ENCODE results near the gene SPOCK1. TPM values are rescaled to one million over a fixed set of nuclear protein-coding genes. Genes with fewer than 3 reads are reported as not detected.
"Not testable (repeated sequence)": the region's sequence is repeated elsewhere in the genome, so short reads cannot be mapped to it uniquely, and the experiment has no call there.

Gene SPOCK1
- total RNA-seq = 0.42 TPM

DNA sequence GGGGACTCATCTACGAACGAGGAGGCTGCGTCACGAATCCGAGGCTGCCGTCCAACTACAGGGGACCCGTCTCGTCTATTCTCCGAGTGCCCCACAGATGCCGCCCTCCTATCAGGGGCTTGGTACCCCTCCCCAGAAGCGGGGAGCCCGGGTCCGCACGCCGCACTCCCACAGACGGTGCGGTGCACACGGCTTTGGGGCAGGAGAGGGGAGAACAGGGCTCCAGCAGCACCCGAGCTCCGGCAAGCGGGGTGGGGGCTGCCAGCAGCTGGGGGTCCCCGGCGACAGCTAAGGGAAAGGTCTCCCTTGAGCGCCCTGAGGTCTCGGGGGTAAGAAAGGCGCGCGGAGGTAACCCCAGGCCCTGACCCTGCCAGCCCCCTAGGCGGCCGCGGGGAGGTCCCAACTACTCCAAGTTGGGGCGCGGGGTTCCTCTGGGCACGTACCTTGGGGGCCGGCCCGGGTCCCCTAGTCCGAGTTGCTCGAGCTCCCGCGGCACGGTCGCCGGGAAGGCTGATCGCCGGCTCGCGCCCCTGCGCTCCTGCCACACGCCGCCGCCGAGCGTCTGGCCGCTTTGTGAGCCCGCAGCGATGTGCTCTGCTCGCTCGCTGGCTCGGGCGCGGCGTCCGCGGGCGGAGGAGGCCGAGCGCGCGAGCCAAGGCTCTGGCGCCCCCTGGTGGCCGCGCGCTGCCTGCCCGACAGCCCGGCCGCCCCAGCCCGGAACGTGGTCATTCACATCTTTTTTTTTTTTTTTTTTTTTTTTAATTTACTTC is at the start of gene SPOCK1:
TSS of gene SPOCK1 (minus strand) at position 591 of the 770 bp plus-strand sequence.
- Histone ChIP-seq H3K9me3 (ENCODE audit: low read depth, low read length) (no peaks in the 10 kb centered on the region), H3K4me1 (ENCODE audit: insufficient read depth, low read length) (peaks cover 6% of the 10 kb centered on the region), H3K4me3 (ENCODE audit: low read length) (no peak within 1 kb of the TSS), H3K27me3 (ENCODE audit: insufficient read depth, low read length) (peaks cover 32% of the 10 kb centered on the region)

DNA sequence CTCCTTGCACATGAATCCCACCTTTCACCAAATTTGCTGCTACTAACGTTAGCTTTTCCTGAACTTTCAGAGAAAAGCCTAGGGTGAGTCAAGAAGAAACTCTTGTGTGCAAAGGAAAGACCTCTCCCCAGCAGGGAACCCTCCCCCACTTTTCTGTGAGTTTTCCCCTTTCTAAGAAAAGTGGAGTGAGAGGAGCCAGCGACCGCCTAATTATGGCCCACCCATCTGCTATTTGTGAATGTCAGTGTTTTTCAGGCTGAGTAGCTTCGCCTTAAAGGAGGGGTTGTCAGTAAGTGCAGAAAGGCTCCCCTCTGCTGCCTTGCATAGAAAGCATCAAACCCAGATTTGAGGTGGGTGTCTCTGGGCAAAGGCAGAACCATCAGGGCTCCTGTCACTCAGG is 46.8 kb upstream of the SPOCK1 start:
- Histone ChIP-seq H3K9me3 (ENCODE audit: low read depth, low read length) (no peaks in the 10 kb centered on the region), H3K27me3 (ENCODE audit: insufficient read depth, low read length) (no peaks in the 10 kb centered on the region), H3K4me1 (ENCODE audit: insufficient read depth, low read length) (no peaks in the 10 kb centered on the region), H3K4me3 (ENCODE audit: low read length) (no peak overlapping the region)

DNA sequence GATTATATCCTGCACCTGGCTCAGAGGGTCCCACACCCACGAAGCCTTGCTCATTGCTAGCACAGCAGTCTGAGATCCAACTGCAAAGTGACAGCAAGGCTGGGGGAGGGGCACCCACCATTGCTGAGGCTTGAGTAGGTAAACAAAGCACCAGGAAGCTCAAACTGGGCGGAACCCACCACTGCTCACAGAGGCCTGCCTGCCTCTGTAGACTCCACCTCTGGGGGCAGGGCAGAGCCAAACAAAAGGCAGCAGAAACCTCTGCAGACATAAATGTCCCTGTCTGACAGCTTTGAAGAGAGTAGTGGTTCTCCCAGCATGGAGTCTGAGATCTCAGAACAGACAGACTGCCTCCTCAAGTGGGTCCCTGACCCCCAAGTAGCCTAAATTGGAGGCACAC is 36.3 kb upstream of the SPOCK1 start:
- not testable (repeated sequence) for H3K9me3 ChIP-seq (ENCODE audit: low read depth, low read length); H3K27me3 ChIP-seq (ENCODE audit: insufficient read depth, low read length)

DNA sequence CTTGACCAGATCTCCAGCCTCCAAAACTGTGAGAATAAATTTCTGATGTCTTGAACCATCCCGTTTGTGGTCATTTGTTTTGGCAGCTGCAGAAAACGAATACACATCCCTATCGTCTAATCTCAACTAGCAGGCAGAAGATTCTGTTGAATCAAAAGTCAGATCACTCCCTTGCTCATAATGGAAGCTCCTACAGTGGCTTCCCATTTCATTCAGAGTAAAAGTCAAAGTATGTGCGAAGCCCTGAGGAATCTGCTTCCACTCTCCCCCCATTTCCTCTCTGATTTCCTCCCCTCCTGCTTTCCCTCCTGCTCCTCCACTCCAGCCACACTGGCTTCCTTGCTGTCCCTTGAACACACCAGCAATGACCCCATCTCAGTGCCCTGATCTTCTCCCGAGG is 34.8 kb upstream of the SPOCK1 start:
- no peaks in the 10 kb centered on the region for H3K4me1 ChIP-seq (ENCODE audit: insufficient read depth, low read length)
- H3K4me3 ChIP-seq (ENCODE audit: low read length) = no peak overlapping the region
- H3K27me3 ChIP-seq (ENCODE audit: insufficient read depth, low read length) = no peaks in the 10 kb centered on the region
- H3K9me3 ChIP-seq (ENCODE audit: low read depth, low read length) = no peaks in the 10 kb centered on the region

More for the DNA sequence above, 36.3 kb upstream of the SPOCK1 start:
- not testable (repeated sequence) for H3K4me3 ChIP-seq (ENCODE audit: low read length); H3K4me1 ChIP-seq (ENCODE audit: insufficient read depth, low read length)

DNA sequence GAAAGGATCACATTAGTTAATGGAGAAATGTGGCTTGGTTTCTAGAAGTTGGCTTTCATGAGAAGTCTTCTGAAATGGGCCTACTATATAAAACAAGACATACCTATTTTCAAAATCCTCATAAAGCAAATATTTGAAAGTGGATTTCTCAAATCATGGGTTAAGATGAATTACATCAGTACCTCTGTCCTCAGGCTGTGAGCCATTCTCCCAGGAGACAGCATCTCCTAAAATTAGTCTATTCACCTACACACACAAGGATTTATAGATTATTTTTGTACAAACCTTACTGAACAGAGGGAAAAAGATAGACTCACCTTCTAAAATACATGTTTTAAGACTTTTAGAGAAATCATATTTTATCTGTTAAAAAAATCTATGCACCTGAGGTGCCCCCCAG is 32.1 kb upstream of the SPOCK1 start:
- Histone ChIP-seq H3K9me3 (ENCODE audit: low read depth, low read length) (no peaks in the 10 kb centered on the region), H3K4me1 (ENCODE audit: insufficient read depth, low read length) (no peaks in the 10 kb centered on the region), H3K27me3 (ENCODE audit: insufficient read depth, low read length) (no peaks in the 10 kb centered on the region), H3K4me3 (ENCODE audit: low read length) (no peak overlapping the region)

DNA sequence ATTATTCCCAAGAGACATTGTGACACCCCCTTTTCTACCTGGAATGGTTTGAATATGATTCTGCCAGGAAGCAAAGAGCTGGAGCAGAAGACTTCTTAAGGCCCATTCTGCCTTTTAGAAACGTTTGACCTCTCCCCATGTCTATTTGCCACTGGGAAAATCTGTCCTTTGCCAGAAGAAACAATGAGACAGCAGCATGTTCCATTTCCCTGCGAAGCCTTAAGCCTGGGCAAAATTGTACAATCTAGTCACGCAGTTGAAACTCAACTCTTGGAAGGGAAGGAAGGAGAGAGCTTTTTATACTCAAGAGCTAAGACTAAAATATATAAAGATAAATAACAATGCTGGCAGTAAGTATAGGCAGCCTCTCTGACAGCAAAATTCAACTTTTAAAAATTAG is 22.1 kb upstream of the SPOCK1 start:
- H3K4me1 ChIP-seq (ENCODE audit: insufficient read depth, low read length) = no peaks in the 10 kb centered on the region
- H3K4me3 ChIP-seq (ENCODE audit: low read length) = no peak overlapping the region
- H3K9me3 ChIP-seq (ENCODE audit: low read depth, low read length) = no peaks in the 10 kb centered on the region
- H3K27me3 ChIP-seq (ENCODE audit: insufficient read depth, low read length) = peaks cover 2% of the 10 kb centered on the region

DNA sequence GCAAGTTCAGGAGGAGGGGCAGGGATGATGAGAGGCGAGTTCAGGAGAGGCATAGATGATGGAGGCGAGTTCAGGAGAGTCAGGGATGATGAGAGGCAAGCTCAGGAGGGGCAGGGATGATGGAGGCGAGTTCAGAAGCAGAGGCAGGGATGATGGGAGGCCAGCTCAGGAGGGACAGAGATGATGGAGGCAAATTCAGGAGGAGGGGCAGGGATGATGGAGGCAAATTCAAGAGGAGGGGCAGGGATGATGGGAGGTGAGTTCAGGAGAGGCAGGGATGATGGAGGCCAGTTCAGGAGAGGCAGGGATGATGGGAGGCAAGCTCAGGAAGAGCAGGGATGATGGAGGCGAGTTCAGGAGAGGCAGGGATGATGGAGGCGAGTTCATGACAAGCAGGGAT is 17.8 kb upstream of the SPOCK1 start:
- Histone ChIP-seq H3K27me3 (ENCODE audit: insufficient read depth, low read length) (peaks cover 2% of the 10 kb centered on the region), H3K4me3 (ENCODE audit: low read length) (no peak overlapping the region), H3K9me3 (ENCODE audit: low read depth, low read length) (no peaks in the 10 kb centered on the region), H3K4me1 (ENCODE audit: insufficient read depth, low read length) (no peaks in the 10 kb centered on the region)

DNA sequence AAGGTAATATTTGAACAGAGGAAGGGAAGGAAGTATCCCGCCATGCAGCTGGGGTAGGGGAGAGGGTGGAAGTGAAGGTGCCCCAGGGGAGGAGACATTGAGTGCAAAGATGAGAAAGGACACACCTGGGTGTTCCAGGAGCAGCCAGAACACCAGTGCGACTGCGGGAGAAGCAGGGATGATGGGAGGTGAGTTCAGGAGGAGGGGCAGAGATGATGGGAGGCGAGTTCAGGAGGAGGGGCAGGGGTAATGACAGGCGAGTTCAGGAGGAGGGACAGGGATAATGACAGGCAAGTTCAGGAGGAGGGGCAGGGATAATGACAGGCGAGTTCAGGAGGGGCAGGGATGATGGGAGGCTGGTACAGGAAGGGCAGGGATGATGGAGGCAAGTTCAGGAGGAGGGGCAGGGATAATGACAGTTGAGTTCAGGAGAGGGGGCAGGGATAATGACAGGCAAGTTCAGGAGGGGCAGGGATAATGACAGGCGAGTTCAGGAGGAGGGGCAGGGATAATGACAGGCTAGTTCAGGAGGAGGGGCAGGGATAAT is 17.2 kb upstream of the SPOCK1 start:
- Histone ChIP-seq H3K27me3 (ENCODE audit: insufficient read depth, low read length) (no peaks in the 10 kb centered on the region), H3K4me3 (ENCODE audit: low read length) (no peak overlapping the region), H3K9me3 (ENCODE audit: low read depth, low read length) (no peaks in the 10 kb centered on the region), H3K4me1 (ENCODE audit: insufficient read depth, low read length) (no peaks in the 10 kb centered on the region)

DNA sequence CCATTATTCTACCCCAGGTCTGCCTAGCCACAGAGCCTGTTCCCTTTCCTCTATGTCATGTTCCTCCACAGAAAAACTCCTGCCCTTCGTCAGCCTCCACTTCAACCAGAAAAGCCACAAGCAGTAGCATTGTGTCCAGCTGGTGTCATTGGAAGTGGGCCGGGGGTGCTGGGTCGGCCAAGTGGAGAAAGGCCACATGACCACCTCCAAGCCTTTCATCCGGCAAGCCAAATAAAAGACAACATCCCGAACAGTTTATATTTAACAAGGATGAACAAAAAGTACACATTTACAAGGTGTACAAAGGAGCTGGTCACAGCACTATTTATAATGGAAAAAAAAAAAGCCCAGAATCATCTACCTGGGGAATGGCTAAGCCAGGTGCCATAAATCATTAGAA is 16.1 kb upstream of the SPOCK1 start:
- Histone ChIP-seq H3K4me1 (ENCODE audit: insufficient read depth, low read length) (no peaks in the 10 kb centered on the region), H3K27me3 (ENCODE audit: insufficient read depth, low read length) (no peaks in the 10 kb centered on the region), H3K4me3 (ENCODE audit: low read length) (no peak overlapping the region), H3K9me3 (ENCODE audit: low read depth, low read length) (no peaks in the 10 kb centered on the region)

DNA sequence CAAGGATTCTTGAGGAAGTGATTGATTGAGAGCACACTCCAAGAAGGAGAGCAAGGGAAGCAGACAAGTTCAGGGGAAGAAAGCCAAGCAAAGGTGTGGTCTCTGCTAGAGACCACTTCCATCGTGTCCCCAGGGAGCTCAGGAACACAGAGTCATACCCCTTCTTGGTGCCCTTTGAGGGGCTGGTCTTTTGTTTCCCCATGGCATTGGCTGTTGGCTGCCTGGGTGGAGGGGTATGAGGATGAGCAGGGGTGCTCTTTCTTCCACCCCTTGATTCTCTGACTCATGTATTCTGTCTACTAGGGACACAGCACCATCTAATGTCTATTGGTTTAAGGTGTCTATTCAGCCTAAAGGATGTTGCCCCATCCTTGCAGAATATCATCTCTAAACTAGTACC is 11.5 kb upstream of the SPOCK1 start:
- no peak overlapping the region for H3K4me3 ChIP-seq (ENCODE audit: low read length)
- no peaks in the 10 kb centered on the region for H3K9me3 ChIP-seq (ENCODE audit: low read depth, low read length)
- H3K27me3 ChIP-seq (ENCODE audit: insufficient read depth, low read length) = no peaks in the 10 kb centered on the region
- H3K4me1 ChIP-seq (ENCODE audit: insufficient read depth, low read length) = no peaks in the 10 kb centered on the region

DNA sequence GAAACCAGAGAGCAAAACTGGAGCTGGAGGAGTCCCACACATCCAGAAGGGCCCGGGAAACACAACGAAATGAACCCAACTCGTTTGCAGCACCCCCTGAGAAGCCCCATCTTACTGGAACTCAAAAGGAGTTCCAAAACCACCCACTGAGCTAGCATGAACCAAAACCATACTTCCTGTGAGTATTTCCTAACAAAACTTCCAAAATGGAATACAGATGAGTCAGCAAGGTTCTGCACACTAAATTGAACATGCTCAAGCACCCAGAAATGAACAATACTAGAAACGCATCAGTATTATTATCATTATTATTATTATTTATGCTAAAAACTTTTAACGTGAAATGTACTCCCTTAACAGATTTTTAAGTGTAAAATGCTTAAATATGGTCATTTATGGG is 8.0 kb upstream of the SPOCK1 start:
- no peak overlapping the region for H3K4me3 ChIP-seq (ENCODE audit: low read length)
- no peaks in the 10 kb centered on the region for H3K9me3 ChIP-seq (ENCODE audit: low read depth, low read length)
- no peaks in the 10 kb centered on the region for H3K4me1 ChIP-seq (ENCODE audit: insufficient read depth, low read length)
- H3K27me3 ChIP-seq (ENCODE audit: insufficient read depth, low read length) = no peaks in the 10 kb centered on the region

DNA sequence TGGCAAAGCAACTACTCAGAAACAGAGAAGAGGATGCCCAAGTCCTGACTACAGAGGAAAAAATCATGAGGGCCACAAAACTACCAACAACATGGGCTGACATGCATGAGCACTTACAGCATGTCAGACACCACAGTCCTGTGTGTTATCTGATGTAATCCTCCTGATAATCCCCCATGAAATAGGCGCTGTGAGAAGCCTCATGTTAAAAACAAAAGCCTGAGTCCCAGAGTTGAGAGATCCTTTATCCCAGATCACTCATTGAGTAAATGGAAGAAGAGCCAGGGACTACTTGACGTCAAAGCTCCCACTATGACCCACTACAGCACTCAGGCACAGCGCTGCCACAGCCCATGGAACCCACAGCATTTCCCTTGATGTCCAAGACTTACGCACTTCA is 7.2 kb upstream of the SPOCK1 start:
- H3K9me3 ChIP-seq (ENCODE audit: low read depth, low read length) = no peaks in the 10 kb centered on the region
- no peak overlapping the region for H3K4me3 ChIP-seq (ENCODE audit: low read length)

DNA sequence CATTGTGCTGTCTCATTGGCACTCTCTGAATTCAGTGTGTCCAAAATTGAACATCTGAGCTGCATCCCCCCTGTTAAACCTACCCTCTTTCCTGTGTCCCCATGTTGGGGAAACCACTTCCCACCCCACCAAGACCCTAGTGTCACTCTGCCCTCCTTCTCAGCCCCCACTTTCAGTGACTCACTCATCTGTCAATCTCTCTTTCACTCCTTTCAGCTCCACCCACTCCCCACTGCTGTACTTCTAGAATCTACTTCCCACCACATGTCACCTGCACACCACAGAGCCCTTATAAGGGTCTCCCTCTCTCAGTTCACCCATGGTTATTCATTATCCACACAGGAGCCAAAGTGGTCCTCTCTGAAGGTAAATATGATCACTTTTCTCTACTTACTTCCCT is 5.8 kb upstream of the SPOCK1 start:
- H3K9me3 ChIP-seq (ENCODE audit: low read depth, low read length) = no peaks in the 10 kb centered on the region

More for the DNA sequence above, 7.2 kb upstream of the SPOCK1 start:
- no peaks in the 10 kb centered on the region for H3K27me3 ChIP-seq (ENCODE audit: insufficient read depth, low read length)
- H3K4me1 ChIP-seq (ENCODE audit: insufficient read depth, low read length) = no peaks in the 10 kb centered on the region

DNA sequence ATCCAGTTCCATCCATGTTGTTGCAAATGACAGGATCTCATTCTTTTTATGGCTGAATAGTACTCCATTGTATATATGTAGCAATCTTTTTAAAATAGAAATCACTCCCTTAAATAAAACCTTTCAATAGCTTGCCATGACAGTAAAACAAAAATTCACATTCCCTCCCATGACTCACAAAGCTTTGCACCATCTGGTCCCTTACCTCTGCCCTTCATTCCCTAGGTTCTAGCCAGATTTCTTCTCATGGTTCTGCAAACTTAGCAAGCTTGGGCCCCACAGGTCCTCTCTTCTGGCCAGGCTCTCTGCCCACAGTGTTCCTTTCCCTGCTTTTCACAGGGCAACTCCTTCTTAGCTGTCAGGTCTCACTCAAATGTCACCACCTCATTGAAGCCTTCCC is 4.3 kb upstream of the SPOCK1 start:
- no peak overlapping the region for H3K4me3 ChIP-seq (ENCODE audit: low read length)
- peaks cover 4% of the 10 kb centered on the region for H3K27me3 ChIP-seq (ENCODE audit: insufficient read depth, low read length)
- no peaks in the 10 kb centered on the region for H3K9me3 ChIP-seq (ENCODE audit: low read depth, low read length)
- peaks cover 6% of the 10 kb centered on the region for H3K4me1 ChIP-seq (ENCODE audit: insufficient read depth, low read length)

More for the DNA sequence above, 5.8 kb upstream of the SPOCK1 start:
- H3K4me3 ChIP-seq (ENCODE audit: low read length) = no peak overlapping the region
- no peaks in the 10 kb centered on the region for H3K4me1 ChIP-seq (ENCODE audit: insufficient read depth, low read length)
- no peaks in the 10 kb centered on the region for H3K27me3 ChIP-seq (ENCODE audit: insufficient read depth, low read length)

DNA sequence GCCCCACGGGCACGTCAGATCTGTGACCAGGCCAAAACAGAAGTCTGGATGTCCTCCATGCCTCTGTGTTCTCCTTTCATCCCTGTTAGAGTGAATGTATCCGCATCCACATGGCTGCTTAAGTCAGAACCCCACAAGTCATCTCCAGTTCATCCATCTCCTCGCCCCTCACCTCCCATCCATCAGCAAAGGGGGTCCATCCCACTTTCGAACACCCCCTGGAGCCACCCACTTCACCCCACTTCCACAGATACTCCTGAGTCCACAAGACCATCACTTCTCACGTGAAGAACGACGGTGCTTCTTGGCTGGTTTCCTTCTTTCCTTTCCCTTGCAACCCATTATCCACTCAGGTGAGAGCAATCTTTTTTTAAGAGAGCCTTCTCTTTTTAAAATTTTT is 3.5 kb upstream of the SPOCK1 start:
- Histone ChIP-seq H3K4me3 (ENCODE audit: low read length) (no peak overlapping the region), H3K9me3 (ENCODE audit: low read depth, low read length) (no peaks in the 10 kb centered on the region), H3K4me1 (ENCODE audit: insufficient read depth, low read length) (peaks cover 6% of the 10 kb centered on the region), H3K27me3 (ENCODE audit: insufficient read depth, low read length) (peaks cover 10% of the 10 kb centered on the region)

DNA sequence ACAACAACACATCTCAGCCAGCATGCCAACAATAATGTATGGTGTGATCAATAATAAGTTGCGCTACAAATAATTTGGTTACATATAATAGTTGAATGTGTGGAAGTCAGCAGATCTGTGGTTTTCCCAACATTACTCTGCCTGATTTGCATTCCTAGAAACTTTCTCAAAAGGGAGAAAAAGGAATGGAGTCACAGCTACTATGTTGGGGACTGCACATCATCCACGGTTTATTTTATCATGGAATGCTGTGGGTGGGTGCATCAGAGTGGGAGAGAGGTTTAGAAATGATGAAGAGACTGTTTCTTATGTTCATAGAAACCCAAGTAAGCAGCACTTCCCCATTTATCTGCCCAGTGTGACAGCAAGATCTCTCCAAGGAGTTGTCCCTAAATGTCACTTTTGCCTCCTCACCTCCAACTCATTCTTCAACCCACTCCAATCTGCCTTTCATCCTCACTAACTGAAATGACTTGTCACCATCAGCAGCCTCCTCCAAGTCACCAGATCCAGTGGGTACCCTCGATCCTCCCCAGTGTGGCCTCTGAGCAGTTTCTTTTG is 2.8 kb upstream of the SPOCK1 start:
- Histone ChIP-seq H3K27me3 (ENCODE audit: insufficient read depth, low read length) (peaks cover 17% of the 10 kb centered on the region), H3K9me3 (ENCODE audit: low read depth, low read length) (no peaks in the 10 kb centered on the region), H3K4me3 (ENCODE audit: low read length) (no peak overlapping the region), H3K4me1 (ENCODE audit: insufficient read depth, low read length) (peaks cover 6% of the 10 kb centered on the region)
